ENCODE data around the gene RPL13.

Gene RPL13

GRCh38 chr16:89545044-89545830 is 15.2 kb upstream of the RPL13 start:
- DNase-seq (ENCODE audit: low read depth) = no peak

- no peak for DNase-seq (ENCODE audit: low read depth)
These were observed 14.5 kb upstream of the RPL13 start for GRCh38 chr16:89545831-89546574.

GRCh38 chr16:89546781-89547180 is 13.7 kb upstream of the RPL13 start:
- DNase-seq (ENCODE audit: low read depth) = no peak

GRCh38 chr16:89547291-89547690 is 13.2 kb upstream of the RPL13 start:
- no peak for DNase-seq (ENCODE audit: low read depth)

GRCh38 chr16:89547860-89548259 is 12.6 kb upstream of the RPL13 start:
- no peak for DNase-seq (ENCODE audit: low read depth)

GRCh38 chr16:89548344-89549006 is 12.0 kb upstream of the RPL13 start:
- no peak for DNase-seq (ENCODE audit: low read depth)

GRCh38 chr16:89549007-89549700 is 11.3 kb upstream of the RPL13 start:
- DNase-seq (ENCODE audit: low read depth) = no peak

- no peak for DNase-seq (ENCODE audit: low read depth)
These were observed 10.0 kb upstream of the RPL13 start for GRCh38 chr16:89550421-89551007.

- no peak for DNase-seq (ENCODE audit: low read depth)
These were observed 8.2 kb upstream of the RPL13 start for GRCh38 chr16:89552329-89552728.

GRCh38 chr16:89552913-89553312 is 7.6 kb upstream of the RPL13 start:
- DNase-seq (ENCODE audit: low read depth) = no peak

GRCh38 chr16:89553733-89554132 is 6.7 kb upstream of the RPL13 start:
- DNase-seq (ENCODE audit: low read depth) = no peak

GRCh38 chr16:89554343-89554742 is 6.1 kb upstream of the RPL13 start:
- DNase-seq (ENCODE audit: low read depth) = no peak

- no peak for DNase-seq (ENCODE audit: low read depth)
These were observed 5.2 kb upstream of the RPL13 start for GRCh38 chr16:89555265-89555664.

- DNase-seq (ENCODE audit: low read depth) = no peak
These were observed 4.7 kb upstream of the RPL13 start for GRCh38 chr16:89555780-89556179.

GRCh38 chr16:89556750-89557689 is 3.5 kb upstream of the RPL13 start:
- DNase-seq (ENCODE audit: low read depth) = no peak

- no peak for DNase-seq (ENCODE audit: low read depth)
These were observed 2.6 kb upstream of the RPL13 start for GRCh38 chr16:89557690-89558490.

- no peak for DNase-seq (ENCODE audit: low read depth)
These were observed 831 bp downstream of the RPL13 start for GRCh38 chr16:89561142-89561883.

- DNase-seq (ENCODE audit: low read depth) = no peak
These were observed 1.6 kb downstream of the RPL13 start for GRCh38 chr16:89561884-89562599.

GRCh38 chr16:89562939-89563338 is 2.5 kb downstream of the RPL13 start:
- no peak for DNase-seq (ENCODE audit: low read depth)
